ENCODE data around the gene FIBP. TPM values are rescaled to one million over a fixed set of nuclear protein-coding genes. Genes with fewer than 3 reads are reported as not detected.

Gene FIBP
- total and polyA plus RNA-seq, 2 donors from 2014 or later, result 58.0 to 105 TPM

DNA sequence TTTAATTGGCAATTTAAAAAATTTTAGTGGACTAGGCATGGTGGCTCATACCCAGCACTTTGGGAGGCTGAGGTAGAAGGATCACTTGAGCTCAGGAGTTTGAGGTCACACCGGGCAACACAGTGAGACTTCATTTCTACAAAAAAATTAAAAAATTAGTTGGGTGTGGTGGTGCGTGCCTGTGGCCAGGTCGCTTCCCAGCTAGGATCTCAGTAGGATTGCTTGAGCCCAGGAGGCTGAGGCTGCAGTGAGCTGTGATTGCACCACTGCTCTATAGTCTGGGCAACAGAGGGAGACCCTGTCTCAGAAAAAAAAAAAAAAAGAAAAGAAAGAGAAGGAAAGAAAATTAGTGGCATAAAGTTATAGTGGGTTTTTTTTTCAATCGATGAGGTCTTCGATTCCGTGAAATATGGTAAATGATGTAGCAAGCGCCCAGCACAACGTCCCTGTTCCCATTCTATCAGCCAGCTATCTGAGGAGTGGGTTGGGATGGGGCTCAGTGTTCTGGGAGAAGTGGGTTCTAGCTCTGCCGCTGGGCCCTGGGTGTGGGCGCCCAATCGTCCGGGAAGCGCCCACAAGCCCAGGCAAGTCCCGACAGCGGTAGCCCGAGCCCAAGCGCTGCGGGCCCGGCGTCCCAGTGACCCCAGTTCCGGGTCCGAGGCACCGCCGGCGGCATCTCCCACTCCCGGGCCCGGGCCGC is 10.5 kb upstream of the FIBP start:
- no peak for FAIRE-seq
- Histone ChIP-seq H3K27me3 (ENCODE audit: control insufficient read depth, insufficient read depth, low read length) (peaks cover 17% of the 10 kb centered on the region), H3K4me1 (ENCODE audit: control insufficient read depth in 2 of 3, insufficient read depth in 2 of 3, low read depth in 1 of 3, low read length in 3 of 3) (peaks cover 0 to 6% (median 3%) of the 10 kb centered on the region in 3 donors), H3K9ac (ENCODE audit: low read length in 3 of 3) (no peak overlapping the region), H3K4me3 (ENCODE audit: low read length in 3 of 3) (no peak overlapping the region), H3K27ac (ENCODE audit: low read depth in 2 of 2, low read length in 2 of 2) (no peak overlapping the region), H3K36me3 (ENCODE audit: control insufficient read depth in 2 of 3, insufficient read depth in 3 of 3, low read length in 3 of 3) (no peaks in the 10 kb centered on the region), H3K9me3 (ENCODE audit: control insufficient read depth in 2 of 3, insufficient read depth in 1 of 3, low read length in 3 of 3) (no peaks in the 10 kb centered on the region)
- intact Hi-C loops (cut with DNase I), result no loop called here
- TF ChIP-seq, protein P1, sequence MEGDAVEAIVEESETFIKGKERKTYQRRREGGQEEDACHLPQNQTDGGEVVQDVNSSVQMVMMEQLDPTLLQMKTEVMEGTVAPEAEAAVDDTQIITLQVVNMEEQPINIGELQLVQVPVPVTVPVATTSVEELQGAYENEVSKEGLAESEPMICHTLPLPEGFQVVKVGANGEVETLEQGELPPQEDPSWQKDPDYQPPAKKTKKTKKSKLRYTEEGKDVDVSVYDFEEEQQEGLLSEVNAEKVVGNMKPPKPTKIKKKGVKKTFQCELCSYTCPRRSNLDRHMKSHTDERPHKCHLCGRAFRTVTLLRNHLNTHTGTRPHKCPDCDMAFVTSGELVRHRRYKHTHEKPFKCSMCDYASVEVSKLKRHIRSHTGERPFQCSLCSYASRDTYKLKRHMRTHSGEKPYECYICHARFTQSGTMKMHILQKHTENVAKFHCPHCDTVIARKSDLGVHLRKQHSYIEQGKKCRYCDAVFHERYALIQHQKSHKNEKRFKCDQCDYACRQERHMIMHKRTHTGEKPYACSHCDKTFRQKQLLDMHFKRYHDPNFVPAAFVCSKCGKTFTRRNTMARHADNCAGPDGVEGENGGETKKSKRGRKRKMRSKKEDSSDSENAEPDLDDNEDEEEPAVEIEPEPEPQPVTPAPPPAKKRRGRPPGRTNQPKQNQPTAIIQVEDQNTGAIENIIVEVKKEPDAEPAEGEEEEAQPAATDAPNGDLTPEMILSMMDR (IDR thresholded peaks at IDR 0.05; ENCODE audit: borderline replicate concordance, extremely low read depth, insufficient read depth), result no peak
- no peak for DNase-seq

DNA sequence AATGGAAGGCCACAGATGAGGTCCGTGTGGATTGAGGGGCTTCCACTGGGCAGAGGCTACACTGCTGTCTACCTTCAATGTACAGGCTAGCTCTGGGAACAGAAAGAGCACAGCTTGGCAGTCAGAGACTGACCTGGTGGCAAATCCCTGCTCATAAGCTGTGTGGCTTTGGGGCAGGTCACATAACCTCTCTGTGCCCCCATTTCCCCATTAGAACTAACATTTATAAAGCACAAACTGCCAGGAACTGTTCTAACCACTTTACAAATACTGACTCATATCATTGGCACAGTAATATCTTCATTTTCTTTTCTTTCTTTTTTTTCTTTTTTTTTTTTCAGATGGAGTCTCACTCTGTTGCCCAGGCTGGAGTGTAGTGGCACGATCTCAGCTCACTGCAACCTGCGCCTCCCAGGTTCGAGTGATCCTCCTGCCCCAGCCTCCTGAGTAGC is 8.8 kb upstream of the FIBP start:
- no peak overlapping the region for H3K27ac ChIP-seq (ENCODE audit: low read depth in 2 of 2, low read length in 2 of 2)
- no peak overlapping the region for H3K9ac ChIP-seq (ENCODE audit: low read length in 3 of 3)
- DNase-seq (no peak), FAIRE-seq (no peak)
- no peak overlapping the region for H3K4me3 ChIP-seq (ENCODE audit: low read length in 3 of 3)
- no peaks in the 10 kb centered on the region for H3K9me3 ChIP-seq (ENCODE audit: control insufficient read depth in 2 of 3, insufficient read depth in 1 of 3, low read length in 3 of 3)
- intact Hi-C loops (cut with DNase I), result no loop called here
- H3K4me1 ChIP-seq (ENCODE audit: control insufficient read depth in 2 of 3, insufficient read depth in 2 of 3, low read depth in 1 of 3, low read length in 3 of 3), result peaks cover 0 to 11% (median 3%) of the 10 kb centered on the region in 3 donors
- peaks cover 17% of the 10 kb centered on the region for H3K27me3 ChIP-seq (ENCODE audit: control insufficient read depth, insufficient read depth, low read length)
- TF ChIP-seq, protein P1 (IDR thresholded peaks at IDR 0.05; ENCODE audit: borderline replicate concordance, extremely low read depth, insufficient read depth), result no peak
- no peaks in the 10 kb centered on the region for H3K36me3 ChIP-seq (ENCODE audit: control insufficient read depth in 2 of 3, insufficient read depth in 3 of 3, low read length in 3 of 3)

DNA sequence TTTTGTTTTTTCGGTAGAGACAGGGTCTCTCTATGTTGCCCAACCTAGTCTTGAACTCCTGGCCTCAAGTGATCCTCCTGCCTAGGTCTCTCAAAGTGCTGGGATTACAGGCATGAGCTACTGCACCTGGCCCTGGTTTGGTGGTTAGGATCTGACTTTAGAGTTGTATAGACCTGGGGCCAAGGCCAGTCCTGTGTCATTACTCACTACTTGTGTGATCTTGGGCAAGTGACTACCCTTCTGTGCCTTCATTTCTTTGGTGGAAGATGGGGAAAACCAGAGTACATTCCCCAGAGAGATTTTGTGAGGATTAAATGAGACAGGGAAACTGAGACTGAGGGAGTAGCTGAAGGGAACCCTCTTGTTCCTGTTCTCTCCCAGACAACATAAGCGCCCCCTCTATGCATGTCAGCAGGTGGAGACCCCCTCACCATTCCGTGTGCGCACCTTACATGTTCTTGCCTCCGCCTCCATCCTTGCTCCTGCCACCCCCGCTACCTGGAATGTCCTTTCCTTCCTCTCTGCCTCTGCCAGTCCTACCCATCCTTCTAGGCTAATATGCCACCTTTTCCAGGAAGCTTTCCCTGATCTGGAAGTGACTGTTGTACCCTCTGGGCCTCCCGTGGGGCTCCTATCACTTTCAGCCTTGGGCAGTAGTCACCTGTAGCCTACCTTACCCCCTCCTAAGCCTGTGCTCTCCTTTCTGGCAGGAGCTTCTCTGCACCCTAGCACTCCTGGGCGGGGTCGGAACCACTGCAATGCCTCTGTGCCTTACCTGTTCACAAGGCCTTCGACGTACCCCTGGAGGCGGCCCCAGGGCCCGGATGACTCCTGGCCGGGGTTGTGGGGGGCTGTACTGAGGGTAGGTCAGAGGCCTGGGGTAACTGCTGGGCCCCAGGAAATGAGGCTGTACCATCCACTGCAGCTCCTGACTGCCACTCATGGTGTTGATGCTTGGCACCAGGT is 8.0 kb upstream of the FIBP start:
- Histone ChIP-seq H3K27ac (ENCODE audit: low read depth in 2 of 2, low read length in 2 of 2) (no peak overlapping the region), H3K4me1 (ENCODE audit: control insufficient read depth in 2 of 3, insufficient read depth in 2 of 3, low read depth in 1 of 3, low read length in 3 of 3) (peaks cover 0 to 17% (median 3%) of the 10 kb centered on the region in 3 donors), H3K9ac (ENCODE audit: low read length in 3 of 3) (no peak overlapping the region), H3K27me3 (ENCODE audit: control insufficient read depth, insufficient read depth, low read length) (peaks cover 15% of the 10 kb centered on the region), H3K4me3 (ENCODE audit: low read length in 3 of 3) (no peak overlapping the region), H3K36me3 (ENCODE audit: control insufficient read depth in 2 of 3, insufficient read depth in 3 of 3, low read length in 3 of 3) (no peaks in the 10 kb centered on the region), H3K9me3 (ENCODE audit: control insufficient read depth in 2 of 3, insufficient read depth in 1 of 3, low read length in 3 of 3) (no peaks in the 10 kb centered on the region)
- TF ChIP-seq, protein P1 (IDR thresholded peaks at IDR 0.05; ENCODE audit: borderline replicate concordance, extremely low read depth, insufficient read depth), result no peak
- intact Hi-C loops (cut with DNase I), result no loop called here
- DNase-seq (no peak), FAIRE-seq (no peak)
